Stomach (tissue), 9 donors: Measurements from ENCODE around the gene GDPD2. TPM values are rescaled to one million over a fixed set of nuclear protein-coding genes. Genes with fewer than 3 reads are reported as not detected.
A peak's percentile ranks its signal among the peaks of the same experiment; 100 is the strongest.

Source experiments
- DNase-seq, 2 donors: peaks; one replicate each; pipeline versions ENCODE4 v3.0.0 to v3.0.0-alpha.2; 2013 to 2019
- H3K27ac ChIP-seq, 5 donors: fragments of 200-600 bp in 4 of 5; sonication (generic) in 4 of 5; one replicate each; pipeline ENCODE4 v1.5.1; 2013 to 2019; ENCODE audit warnings: mild to moderate bottlenecking in 1 of 5, moderate library complexity in 1 of 5
- H3K27me3 ChIP-seq, 3 donors: fragments of 200-600 bp; sonication (generic); one replicate each; pipeline ENCODE4 v1.5.1; 2017 to 2019; ENCODE audit warnings: mixed run types in 1 of 3
- H3K36me3 ChIP-seq, 4 donors: fragments of 200-600 bp; sonication (generic); 1 replicate in 3 of 4; 2 replicates in 1 of 4; pipeline ENCODE4 v1.5.1; 2016 to 2019
- H3K4me1 ChIP-seq, 4 donors: fragments of 200-600 bp; sonication (generic); one replicate each; pipeline ENCODE4 v1.5.1; 2016 to 2019
- H3K4me3 ChIP-seq, 4 donors: fragments of 200-600 bp; sonication (generic) in 3 of 4; one replicate each; pipeline ENCODE4 v1.5.1; 2016 to 2019; ENCODE audit warnings: mild to moderate bottlenecking in 1 of 4
- H3K9me3 ChIP-seq, 4 donors: fragments of 200-600 bp; sonication (generic); one replicate each; pipeline ENCODE4 v1.5.1; 2016 to 2019
- EP300 ChIP-seq: sonication (generic); formaldehyde crosslinking; IDR thresholded peaks from one replicate; pipeline ENCODE4 v1.6.1; 2017; ENCODE audit warnings: antibody characterized with exemption
- POLR2A ChIP-seq, 4 donors: fragments of 450-650 bp; IDR thresholded peaks; one replicate each; pipeline ENCODE4 v1.6.1; 2016; ENCODE audit warnings: antibody characterized with exemption in 4 of 4, control low read depth in 2 of 4, mild to moderate bottlenecking in 1 of 4, moderate library complexity in 1 of 4
- POLR2AphosphoS5 ChIP-seq, 3 donors: sonication (generic); formaldehyde crosslinking; IDR thresholded peaks; one replicate each; pipeline ENCODE4 v1.6.1; 2016; ENCODE audit warnings: antibody characterized with exemption in 3 of 3
- WGBS, 5 donors: extraction: QIAGEN DNeasy Blood & Tissue Kit in 3 of 5; methylation state at CpG; one replicate each; pipeline versions ENCODE4 v1.1.5 to v1.1.7; 2013 to 2018; 5-methylcytosine and 5-hydroxymethylcytosine counted together
- intact Hi-C: fragments of 100-400 bp; cut with DNase I; formaldehyde crosslinking; loops from one replicate; pipeline ENCODE4 v1.15.1; 2023; ENCODE audit warnings: low total_unique reads
- polyA plus RNA-seq, 3 donors: library from polyadenylated mRNA; stranded (reverse); fragments of 200-250 nt; gene quantifications; one replicate each; pipeline ENCODE4 v1.2.3, GENCODE V29; 2013
- total RNA-seq, 5 donors: library from RNA; depleted of rRNA; stranded (reverse); fragments of >200 nt; gene quantifications; one replicate each; pipeline versions ENCODE4 v1.1.0 to v1.2.3, GENCODE V29; 2014 to 2016
- TF ChIP-seq, protein P1 (sequence below), 7 experiments: fragments of 450-650 bp in 4 of 7; fragments of 200-600 bp in 3 of 7; sonication (generic) in 3 of 7; IDR thresholded peaks; one replicate each; pipeline ENCODE4 v1.5.1; 2016 to 2019; ENCODE audit warnings: antibody characterized with exemption in 7 of 7, control low read depth in 2 of 7, mild to moderate bottlenecking in 1 of 7
- donor health status: healthy with polysubstance abuse.
- donor health status: Bipolar disorder and iron deficiency.
- donor health status: healthy.

The GDPD2 gene
- total and polyA plus RNA-seq, 8 donors, result 0.18 to 18.2 (median 1.3) TPM; not detected in 5

DNA sequence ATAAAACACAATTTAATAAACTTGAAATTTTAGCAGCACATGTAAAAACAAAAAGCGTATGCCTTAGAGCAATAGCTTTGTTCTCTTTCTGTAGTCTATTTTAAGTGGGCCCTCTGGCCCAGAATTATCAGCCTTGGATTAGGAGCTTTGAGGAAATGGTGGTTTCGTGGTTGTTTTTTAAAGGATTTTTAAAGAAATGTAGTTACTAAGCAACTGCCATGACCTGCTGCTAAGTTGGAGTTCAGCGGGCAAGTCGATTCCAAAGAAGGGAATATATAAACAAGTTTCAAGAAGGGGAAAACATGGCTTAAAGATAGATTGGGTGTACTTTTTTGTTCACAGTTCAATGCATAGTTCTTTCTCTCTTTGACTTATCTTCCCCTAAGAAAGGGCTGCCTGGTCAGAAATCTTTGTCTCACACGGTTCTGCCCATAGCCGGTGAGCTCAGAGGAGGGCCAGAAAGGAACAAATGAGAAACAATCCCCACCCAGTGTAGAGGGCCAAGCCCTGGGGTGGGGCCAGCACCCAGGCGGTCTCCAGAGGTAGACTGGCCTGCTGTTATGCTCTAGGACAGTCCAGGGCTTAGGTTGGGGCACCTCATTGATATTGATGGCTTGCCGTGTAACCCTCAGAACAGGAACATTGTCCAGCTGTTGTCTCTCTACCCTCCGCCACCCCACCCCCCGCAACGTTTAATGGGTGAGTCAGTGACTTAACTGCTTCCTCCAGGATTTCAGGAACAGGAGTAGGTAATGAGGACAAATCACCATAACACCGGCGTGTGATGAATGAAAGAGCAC, 54.0 kb downstream of the GDPD2 start:
- H3K27me3 ChIP-seq, result no peaks in the 10 kb centered on the region
- H3K4me1 ChIP-seq, result peaks cover 16 to 49% (median 32%) of the 10 kb centered on the region in 4 donors
- TF ChIP-seq POLR2A (IDR thresholded peaks at IDR 0.05) (no peak), POLR2AphosphoS5 (IDR thresholded peaks at IDR 0.05) (peak in 1 of 3 donors; percentile 27)
- peak overlapping the region in 1 of 4 donors; percentile 11 for H3K4me3 ChIP-seq
- no peaks in the 10 kb centered on the region for H3K9me3 ChIP-seq
- peak; percentile 39 to 74 for DNase-seq
- peak overlapping the region; percentile 43 to 85 (median 79) for H3K27ac ChIP-seq
- no peaks in the 10 kb centered on the region for H3K36me3 ChIP-seq
- WGBS, 5 donors, result 16 to 38% (median 26%) methylated on average over 12 to 13 of the region's 13 CpGs
- intact Hi-C loops, result no loop called here

DNA sequence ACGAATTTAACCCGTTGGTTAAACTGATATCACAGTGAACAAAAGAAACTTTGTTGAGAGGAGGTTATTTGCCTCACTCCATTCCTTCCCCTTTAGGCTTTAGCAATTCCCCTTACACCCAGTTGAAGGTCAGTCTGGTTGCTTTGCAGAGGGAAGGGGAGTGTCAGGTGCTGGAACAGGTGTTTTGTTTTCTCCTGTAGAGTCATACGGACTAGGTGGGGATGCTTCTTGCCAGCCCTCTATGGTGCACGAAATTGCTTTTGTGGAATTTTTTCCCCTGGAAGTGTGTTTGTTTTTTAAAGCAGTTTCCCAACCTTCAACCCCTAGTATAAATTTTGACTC, 54.6 kb downstream of the GDPD2 start:
- WGBS, 5 donors, result 9 to 42% (median 21%) methylated on average over 4 of the region's 4 CpGs
- intact Hi-C loops, result no loop called here
- DNase-seq, result no peak
- Histone ChIP-seq H3K4me3 (peak overlapping the region in 1 of 4 donors; percentile 11), H3K27ac (peak overlapping the region; percentile 43 to 85 (median 79)), H3K4me1 (peaks cover 16 to 50% (median 32%) of the 10 kb centered on the region in 4 donors), H3K27me3 (no peaks in the 10 kb centered on the region), H3K36me3 (no peaks in the 10 kb centered on the region), H3K9me3 (no peaks in the 10 kb centered on the region)
- no peak for TF ChIP-seq POLR2A (IDR thresholded peaks at IDR 0.05)
- TF ChIP-seq, protein P1, sequence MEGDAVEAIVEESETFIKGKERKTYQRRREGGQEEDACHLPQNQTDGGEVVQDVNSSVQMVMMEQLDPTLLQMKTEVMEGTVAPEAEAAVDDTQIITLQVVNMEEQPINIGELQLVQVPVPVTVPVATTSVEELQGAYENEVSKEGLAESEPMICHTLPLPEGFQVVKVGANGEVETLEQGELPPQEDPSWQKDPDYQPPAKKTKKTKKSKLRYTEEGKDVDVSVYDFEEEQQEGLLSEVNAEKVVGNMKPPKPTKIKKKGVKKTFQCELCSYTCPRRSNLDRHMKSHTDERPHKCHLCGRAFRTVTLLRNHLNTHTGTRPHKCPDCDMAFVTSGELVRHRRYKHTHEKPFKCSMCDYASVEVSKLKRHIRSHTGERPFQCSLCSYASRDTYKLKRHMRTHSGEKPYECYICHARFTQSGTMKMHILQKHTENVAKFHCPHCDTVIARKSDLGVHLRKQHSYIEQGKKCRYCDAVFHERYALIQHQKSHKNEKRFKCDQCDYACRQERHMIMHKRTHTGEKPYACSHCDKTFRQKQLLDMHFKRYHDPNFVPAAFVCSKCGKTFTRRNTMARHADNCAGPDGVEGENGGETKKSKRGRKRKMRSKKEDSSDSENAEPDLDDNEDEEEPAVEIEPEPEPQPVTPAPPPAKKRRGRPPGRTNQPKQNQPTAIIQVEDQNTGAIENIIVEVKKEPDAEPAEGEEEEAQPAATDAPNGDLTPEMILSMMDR (IDR thresholded peaks at IDR 0.05), result no peak
- no peak for TF ChIP-seq EP300
- no peak for TF ChIP-seq POLR2AphosphoS5 (IDR thresholded peaks at IDR 0.05)

DNA sequence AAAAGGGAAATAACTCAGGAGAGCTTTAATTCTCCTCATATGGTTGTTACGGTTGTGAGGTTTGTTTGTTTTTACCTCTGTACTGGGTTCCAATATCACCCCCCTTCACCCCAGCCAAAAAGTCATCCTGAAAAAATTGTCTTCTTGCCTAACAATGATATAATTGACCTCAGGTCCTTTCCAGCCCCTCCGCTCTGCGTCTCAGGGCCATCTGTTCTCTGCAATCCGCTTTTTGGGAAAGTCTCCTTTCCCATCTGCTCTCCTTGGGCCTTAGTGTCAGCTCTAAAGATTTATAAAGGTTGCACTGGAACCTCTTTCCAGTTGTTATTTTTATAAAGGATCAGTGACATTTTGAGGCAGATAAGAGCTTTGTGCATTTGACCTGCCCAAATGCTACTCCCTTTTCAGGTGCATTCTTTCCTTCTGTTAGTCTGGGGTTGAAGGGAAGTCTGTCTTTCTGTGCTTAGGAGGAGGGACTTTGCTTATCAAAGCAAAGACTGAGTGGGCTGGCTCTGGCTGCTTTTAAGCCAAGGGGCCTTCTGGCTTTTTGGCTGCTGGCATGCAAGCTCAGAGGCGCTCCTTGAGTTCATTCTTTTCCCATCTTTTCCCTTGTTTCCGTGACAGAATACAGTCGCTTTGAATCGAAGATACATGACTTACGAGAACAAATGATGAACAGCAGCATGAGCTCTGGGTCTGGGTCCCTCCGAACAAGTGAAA, 55.6 kb downstream of the GDPD2 start:
- H3K36me3 ChIP-seq, result no peaks in the 10 kb centered on the region
- intact Hi-C loops, result no loop called here
- peak in 1 of 2 donors; percentile 21 for DNase-seq
- WGBS, 5 donors, result 45 to 59% (median 55%) methylated on average over 10 of the region's 10 CpGs
- TF ChIP-seq POLR2AphosphoS5 (IDR thresholded peaks at IDR 0.05) (no peak), EP300 (no peak), POLR2A (IDR thresholded peaks at IDR 0.05) (no peak)
- TF ChIP-seq, protein P1 (IDR thresholded peaks at IDR 0.05), result no peak
- peak overlapping the region; percentile 75 to 85 (median 79) for H3K27ac ChIP-seq
- H3K4me3 ChIP-seq, result no peak overlapping the region
- no peaks in the 10 kb centered on the region for H3K27me3 ChIP-seq
- H3K9me3 ChIP-seq, result no peaks in the 10 kb centered on the region
- H3K4me1 ChIP-seq, result peaks cover 16 to 50% (median 32%) of the 10 kb centered on the region in 4 donors

DNA sequence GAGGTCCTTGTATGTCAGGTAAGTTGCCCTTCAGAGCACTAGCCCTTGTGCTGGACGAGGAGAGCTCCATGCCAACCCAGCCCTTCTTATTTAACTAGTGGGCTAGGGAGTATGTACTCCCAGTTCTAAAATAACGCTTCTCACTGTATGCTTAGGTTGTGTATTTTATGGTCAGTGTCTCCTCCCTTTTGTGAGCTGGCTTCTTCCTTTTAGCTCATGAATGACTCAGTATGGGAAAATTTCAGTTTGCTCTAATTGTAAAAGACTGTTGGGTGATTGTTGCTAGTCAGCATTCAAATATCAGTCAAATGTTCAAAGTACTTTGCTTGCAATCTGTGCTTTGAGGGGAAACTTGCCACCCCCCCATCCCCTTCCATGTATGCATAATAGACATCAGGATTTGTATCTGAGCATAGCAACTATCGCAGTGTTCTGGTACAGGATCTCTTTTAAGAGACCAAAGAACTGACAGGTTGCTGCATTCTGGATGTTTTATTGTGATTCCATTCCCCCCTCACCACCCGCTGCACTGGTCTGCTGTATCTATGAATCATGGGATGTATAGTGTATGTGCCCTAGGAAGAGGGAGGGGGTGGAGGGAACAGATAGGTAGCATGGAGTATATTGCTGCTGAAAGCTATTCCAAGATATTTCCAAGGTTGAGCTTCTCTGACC, 56.3 kb downstream of the GDPD2 start:
- DNase-seq, result peak in 1 of 2 donors; percentile 47
- TF ChIP-seq POLR2A (IDR thresholded peaks at IDR 0.05) (no peak), POLR2AphosphoS5 (IDR thresholded peaks at IDR 0.05) (peak in 1 of 3 donors; percentile 29)

More for the DNA sequence above, 56.3 kb downstream of the GDPD2 start:
- peak overlapping the region; percentile 75 to 85 (median 83) for H3K27ac ChIP-seq
- no peaks in the 10 kb centered on the region for H3K36me3 ChIP-seq
- 43 to 57% (median 46%) methylated on average over 4 of the region's 4 CpGs for WGBS, 5 donors
- no peaks in the 10 kb centered on the region for H3K27me3 ChIP-seq
- intact Hi-C loops, result no loop called here
- H3K4me3 ChIP-seq, result no peak overlapping the region
- H3K9me3 ChIP-seq, result no peaks in the 10 kb centered on the region
- H3K4me1 ChIP-seq, result peaks cover 16 to 50% (median 33%) of the 10 kb centered on the region in 4 donors
